ENCODE data around the gene PLA2G2D.

- TF ChIP-seq POLR2AphosphoS5 (IDR thresholded peaks at IDR 0.05) (no peak), POLR2A (IDR thresholded peaks at IDR 0.05) (no peak), EP300 (IDR thresholded peaks at IDR 0.05) (no peak), CTCF (IDR thresholded peaks at IDR 0.05) (no peak)
Measured at GRCh38 chr1:20138961-20139550, 19.7 kb upstream of the PLA2G2D start, which contains the start of gene PLA2G2F.

Measured in upper lobe of left lung (tissue), 4 donors.